Kidney capillary endothelial cell (primary cell): Measurements from ENCODE around the gene OGFOD2.

Experiments used
- DNase-seq: peaks from one replicate; pipeline ENCODE4 v3.0.0-alpha.2; 2018; ENCODE audit warnings: low spot score

OGFOD2 gene

GRCh38 chr12:122977655-122978392 lies 2.8 kb downstream of the OGFOD2 start:
- no peak for DNase-seq

DNA sequence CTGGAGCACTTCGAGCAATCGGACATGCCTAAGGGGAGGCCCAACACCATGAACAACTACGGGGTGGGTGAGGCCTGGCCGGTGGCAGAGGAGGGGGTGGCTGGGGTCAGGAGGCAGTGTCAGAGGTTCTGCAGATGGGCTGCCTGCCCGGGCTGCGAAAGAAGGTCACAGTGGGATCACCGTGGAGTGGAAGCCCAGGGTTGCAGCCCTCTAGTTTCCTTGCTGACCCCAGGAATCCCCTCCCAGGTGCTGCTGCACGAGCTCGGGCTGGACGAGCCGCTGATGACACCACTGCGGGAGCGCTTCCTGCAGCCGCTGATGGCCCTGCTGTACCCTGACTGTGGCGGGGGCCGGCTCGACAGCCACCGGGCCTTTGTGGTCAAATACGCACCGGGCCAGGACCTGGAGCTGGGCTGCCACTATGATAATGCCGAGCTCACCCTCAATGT lies 3.5 kb downstream of the OGFOD2 start:
- DNase-seq: no peak

- DNase-seq: no peak
Observed at GRCh38 chr12:122979001-122979907, 4.2 kb downstream of the OGFOD2 start.

DNA sequence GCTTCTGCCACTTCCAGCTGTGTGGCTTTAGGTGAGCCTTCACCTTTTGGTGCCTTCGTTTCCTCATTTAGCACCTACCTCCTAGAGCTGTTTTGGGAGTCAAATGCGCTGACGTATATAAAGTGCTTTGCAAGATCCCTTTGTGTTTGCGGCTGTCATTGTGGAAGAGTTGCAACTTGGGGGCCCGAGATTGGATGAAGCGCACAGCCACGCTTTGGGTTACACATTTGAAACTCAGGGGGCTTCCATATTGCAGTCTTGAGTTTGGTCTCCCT lies 4.8 kb downstream of the OGFOD2 start:
- no peak for DNase-seq

DNA sequence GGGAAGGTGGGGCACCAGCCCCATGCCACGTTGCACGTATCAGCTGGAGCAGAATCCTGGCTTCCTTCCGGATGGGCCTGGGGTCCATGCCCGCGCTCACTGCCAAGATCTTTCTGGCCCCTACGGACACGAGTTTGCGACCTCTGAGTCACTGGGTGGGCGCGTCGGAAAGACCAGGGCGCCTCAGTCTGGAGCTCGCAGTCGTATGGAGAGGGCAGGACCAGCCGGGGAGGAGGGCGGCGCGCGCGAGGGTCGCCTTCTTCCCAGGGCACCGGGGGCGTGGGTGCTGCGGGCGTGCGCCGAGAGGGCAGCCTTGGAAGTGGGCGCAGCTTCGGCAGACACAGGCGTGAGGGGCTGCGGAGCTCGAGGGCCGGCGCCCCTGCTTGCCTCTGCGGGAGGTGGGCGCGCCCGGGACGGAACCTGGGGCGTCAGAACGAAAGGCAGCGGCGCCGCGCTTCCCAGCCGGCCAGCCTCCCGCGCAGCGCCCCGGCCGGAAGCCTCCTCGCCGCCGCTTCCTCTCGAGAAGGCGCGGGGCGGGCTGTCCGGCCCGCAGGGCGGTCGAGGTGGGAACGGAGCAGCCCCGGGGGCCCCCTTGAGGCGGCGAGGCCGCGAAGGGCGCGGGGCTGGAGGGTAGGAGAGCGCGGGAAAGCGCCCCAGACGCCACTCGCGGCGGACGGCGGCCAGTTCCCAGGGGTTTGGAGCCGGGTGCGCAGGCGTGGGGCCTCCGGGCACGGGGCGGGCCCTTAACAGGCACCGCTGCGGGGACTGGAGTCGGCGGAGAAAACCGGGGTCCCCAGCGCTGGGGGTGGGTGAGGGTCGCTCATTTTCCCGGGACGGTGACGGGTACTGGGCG lies 5.4 kb downstream of the OGFOD2 start, which contains the start of gene ARL6IP4:
ARL6IP4 (plus strand) TSS at position 499 of the 853 bp plus-strand sequence. CDS start 459 bp downstream, outside the sequence.
- DNase-seq: peak; percentile 80

- peak; percentile 31 for DNase-seq
Observed at GRCh38 chr12:122981036-122981471, 6.0 kb downstream of the OGFOD2 start.

DNA sequence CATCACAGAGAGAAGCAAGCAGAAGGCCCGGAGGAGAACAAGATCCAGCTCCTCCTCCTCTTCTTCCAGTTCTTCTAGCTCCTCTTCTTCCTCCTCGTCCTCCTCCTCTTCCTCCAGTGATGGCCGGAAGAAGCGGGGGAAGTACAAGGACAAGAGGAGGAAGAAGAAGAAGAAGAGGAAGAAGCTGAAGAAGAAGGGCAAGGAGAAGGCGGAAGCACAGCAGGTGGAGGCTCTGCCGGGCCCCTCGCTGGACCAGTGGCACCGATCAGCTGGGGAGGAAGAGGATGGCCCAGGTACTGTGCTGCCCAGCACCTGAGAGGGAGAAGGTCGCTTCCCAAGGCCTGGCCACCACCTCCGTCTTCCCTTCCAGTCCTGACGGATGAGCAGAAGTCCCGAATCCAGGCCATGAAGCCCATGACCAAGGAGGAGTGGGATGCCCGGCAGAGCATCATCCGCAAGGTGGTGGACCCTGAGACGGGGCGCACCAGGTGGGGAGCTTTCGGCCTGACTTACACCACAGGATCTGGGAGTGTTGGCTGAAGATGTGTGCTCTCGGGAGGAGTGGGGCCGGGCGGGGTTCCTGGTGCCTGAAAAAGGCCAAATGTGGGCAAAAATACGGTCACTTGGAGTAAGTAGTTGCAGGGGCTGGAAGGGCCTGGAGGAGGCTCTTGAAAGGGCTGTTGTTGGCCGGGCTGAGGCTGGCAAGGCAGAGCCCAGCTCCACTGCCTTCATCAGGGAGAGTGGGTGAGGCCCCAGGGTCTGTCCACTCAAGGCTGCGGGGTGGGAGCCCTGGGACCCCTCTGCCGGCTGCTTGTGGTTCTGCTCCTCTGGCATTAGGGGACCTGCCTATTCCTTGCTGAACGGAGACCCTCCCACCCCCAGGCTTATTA lies 6.8 kb downstream of the OGFOD2 start:
- DNase-seq: no peak

DNA sequence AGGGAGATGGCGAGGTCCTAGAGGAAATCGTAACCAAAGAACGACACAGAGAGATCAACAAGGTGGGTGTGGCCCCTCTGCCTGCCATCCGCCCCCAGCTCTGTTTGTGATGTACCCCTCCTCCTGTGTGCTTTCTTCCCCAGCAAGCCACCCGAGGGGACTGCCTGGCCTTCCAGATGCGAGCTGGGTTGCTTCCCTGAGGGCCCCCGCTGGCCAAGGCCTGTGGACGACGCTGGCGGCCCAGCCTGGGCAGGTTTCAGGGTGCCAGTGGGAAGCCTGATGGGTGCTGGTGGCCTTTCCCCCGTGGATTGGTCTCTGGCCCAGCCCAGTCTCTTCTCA lies 7.4 kb downstream of the OGFOD2 start:
- DNase-seq: no peak

DNA sequence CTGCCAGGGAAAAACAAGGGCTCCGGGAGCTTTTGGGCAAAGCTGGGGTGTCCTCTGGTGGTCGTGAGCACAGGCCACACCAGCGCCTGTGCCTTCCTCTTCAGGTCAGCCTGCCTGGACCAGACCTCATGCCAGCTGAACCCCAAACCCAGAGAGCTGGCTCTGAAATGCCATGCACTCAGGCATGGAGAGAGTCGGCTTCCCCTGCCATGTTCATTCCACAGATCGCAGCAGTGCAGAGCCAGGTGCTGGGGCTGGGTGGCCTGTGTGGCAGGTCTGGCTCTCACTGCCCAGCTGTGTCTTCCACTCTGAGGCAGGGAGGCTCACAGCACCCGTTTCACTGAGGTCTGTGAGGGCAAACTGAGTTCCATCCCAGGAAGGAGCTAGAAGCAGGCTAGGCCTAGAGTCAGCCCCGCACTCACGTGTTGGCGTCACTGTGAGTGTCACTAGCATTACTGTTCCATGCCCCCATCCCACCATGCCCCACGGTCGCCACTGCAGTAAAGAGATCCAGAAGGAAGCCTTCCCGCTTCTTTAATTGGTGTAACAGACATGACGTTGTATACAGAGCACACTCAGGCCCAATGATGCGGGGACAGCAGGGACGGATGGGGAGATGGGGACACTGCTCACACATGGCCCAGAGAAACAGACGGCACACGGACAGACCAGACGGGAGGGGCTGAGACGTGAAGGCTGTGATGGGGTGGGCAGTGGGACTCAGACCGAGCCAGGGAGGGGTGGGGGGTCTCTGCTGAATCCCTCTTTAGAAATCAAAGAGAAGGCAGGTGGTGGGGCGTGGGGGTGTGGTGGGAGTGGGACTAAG lies 8.1 kb downstream of the OGFOD2 start:
- DNase-seq: no peak

DNA sequence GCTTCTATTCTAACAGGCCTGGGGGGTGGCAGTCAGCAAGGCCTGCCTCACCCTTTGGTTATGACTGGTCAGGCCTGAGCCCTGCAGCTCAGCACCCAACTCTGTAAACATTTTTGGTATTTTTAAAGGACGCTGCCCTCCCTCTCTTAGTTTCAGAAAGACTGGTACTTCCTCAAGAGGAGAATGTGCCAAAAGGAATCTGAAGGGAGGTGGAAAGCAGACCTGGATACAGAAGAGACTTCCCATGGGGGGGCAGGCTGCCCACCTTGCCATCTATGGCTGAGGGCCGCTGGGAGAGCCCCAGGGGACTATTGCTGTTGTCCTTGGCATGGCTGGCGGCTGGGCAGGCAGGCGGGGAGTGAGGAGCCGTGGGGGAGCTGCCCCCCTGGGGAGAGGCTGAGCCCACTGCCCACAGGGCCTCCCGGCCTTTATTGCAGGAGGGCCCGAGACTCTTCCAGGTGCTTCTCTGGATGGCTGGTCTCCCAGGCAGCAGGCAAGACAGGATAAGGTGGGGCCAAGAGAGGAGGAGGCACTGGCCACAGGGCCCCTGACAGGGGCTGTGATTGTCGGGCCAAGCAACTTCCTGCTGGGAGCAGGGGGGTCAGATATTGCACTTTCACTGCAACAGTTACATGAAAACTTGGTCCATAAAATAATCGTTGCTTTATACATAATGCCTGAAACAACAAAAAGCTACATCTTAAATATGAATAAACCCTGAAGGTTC lies 8.9 kb downstream of the OGFOD2 start:
- DNase-seq: no peak

- peak; percentile 44 for DNase-seq
Observed at GRCh38 chr12:122984612-122985337, 9.7 kb downstream of the OGFOD2 start.

DNA sequence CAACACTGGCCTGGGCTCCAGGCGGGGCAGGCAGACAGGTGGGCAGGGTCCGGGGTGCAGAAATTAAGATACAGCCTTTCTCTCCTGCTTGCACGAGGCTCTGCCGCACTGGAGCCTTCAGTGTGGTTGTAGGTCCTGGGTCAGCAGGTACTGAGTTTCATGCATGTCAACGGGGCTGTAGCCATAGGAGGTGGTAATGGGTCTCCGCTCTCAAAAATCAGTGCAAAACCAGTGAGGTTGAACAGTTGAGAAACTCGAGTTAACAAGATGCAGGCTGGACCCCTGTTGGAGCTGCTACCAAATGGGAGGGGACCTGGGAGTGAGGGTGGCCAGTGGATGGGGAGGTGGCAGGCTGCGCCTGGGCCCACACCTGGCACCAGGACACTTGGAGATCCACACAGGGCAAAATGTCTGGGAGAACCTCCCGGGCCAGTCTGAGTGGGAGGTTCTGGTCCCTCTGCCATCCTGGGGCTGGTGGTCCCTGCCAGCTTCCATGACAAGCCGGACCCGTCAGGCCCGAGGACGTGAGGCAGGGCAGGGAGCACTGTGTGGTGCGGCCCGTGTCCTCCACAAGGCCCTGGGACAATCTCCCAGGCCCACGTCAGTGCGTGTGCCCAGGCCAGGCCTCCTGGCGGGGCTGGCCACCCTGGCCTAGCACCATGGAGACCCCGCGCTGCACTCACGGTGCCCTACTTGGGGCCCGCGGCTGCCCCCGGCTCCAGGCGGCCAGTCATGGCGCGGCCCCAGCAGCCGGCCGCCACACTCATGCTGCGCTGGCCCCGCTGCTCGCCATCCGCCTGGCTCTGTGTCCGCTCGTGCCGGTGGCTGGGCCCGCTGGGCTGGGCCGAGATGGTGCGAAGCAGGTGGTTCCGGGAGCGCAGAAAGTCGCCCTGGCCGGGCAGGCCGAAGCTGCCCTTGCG lies 10.6 kb downstream of the OGFOD2 start:
- DNase-seq: no peak

GRCh38 chr12:122986258-122986871 lies 11.3 kb downstream of the OGFOD2 start:
- no peak for DNase-seq

DNA sequence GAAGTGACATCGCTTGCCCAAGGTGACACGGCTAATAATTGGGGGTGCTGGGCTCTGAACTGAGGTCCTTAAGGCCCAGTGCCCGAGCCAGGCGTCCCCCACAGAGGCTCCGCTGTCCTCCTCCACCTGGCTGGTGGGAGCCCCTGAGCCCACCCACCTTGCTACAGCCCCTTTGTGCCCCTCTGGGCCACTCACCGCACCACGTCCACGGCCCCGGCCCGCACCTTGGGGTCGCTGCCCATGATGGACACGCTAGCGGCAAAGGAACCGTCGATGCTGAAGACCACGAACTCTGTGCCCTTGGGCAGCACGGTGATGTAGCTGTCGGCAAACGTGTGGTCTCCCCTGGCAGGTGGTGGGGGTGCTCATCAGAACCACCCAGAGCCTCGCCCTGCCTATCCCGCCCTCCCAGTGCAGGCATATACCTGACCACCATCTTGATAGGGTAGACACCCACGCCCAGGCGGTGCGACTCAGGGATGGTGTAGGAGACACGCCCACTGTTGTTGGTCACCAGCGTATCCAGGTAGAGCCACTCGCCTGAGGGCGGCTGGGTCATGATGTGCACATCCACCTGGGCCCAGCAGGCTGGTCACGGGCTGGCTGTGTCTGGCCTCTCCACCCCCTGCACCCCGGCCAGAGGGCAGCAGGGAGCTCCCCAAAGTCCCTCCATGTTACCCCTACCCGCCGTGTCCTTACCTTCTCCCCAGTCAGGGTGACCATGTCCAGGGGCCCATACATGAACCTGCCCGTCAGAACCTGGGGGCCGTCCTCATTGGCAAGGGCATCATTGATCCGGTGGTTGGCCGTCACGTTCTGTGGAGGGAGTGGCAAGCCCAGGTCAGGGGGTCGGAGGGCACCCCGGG lies 12.3 kb downstream of the OGFOD2 start:
- DNase-seq: no peak

GRCh38 chr12:122988036-122988435 lies 13.0 kb downstream of the OGFOD2 start:
- DNase-seq: no peak

DNA sequence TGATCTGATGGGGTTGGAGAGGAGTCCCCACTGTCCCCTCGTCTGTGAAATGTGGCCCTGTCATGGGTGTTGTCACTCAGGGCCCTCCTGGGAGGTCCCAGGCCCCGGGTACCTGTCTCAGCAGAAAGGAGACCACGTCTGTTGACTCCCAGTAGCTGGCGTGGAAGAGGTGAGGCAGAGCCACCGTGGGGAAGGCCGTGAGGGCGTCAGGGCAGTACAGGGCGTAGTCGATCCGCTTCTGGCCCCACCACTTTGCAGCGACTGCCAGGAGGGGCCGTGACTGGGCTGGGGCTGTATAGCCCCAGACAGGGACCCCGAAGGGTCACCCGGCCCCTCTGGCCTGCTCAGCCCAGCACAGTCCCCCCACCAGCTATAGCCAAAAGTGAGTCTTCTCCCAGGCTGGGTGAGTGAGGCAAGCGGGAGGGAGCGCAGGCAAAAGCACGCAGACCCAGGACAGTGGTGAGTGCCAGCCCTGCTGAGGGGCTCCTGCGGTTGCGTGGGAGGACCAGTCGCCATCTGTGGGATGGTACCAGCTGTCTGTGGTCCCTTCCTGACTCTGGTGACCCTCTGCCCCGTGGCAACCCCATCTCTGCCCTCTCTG lies 13.7 kb downstream of the OGFOD2 start:
- DNase-seq: no peak
